Panc1 (cell line): ENCODE measurements around the gene MEP1B. TPM values are rescaled to one million over a fixed set of nuclear protein-coding genes. Genes with fewer than 3 reads are reported as not detected.

ENCODE experiments used
- ATAC-seq: fragments of 200-7000 bp; cut with Tn5 transposase; 2 replicates; pipeline ENCODE4 v1.9.1; 2020; ENCODE audit warnings: mild to moderate bottlenecking, moderate library complexity
- BruUV-seq: library from RNA; stranded (reverse); fragments of 400-500 nt; replicated peaks from 2 replicates; lab custom pipeline; 2021; lab: Mats Ljungman, UMichigan
- CTCF ChIA-PET: fragments of 300-600 bp; sonication (Branson Sonifier 250); formaldehyde crosslinking; loops from one replicate; lab custom pipeline; 2022; ENCODE audit warnings: antibody characterized with exemption; lab: Charles Lee
- POLR2A ChIA-PET: fragments of 300-600 bp; sonication (Branson Sonifier 250); formaldehyde crosslinking; loops from one replicate; lab custom pipeline; 2022; ENCODE audit warnings: antibody characterized with exemption; lab: Charles Lee
- DNase-seq: peaks from one replicate; pipeline ENCODE4 v3.0.0-alpha.2; 2010; ENCODE audit warnings: low read depth, low spot score
- H3K27ac ChIP-seq: 2 replicates; pipeline ENCODE4 v1.5.1; 2011; ENCODE audit warnings: mild to moderate bottlenecking, low read length, inconsistent platforms
- H3K27me3 ChIP-seq: fragments of 200-500 bp; sonication (Bioruptor generic); 2 replicates; pipeline ENCODE4 v1.6.0; 2014; ENCODE audit warnings: low read length, inconsistent platforms; ENCODE audit not compliant: control insufficient read depth, insufficient read depth
- H3K36me3 ChIP-seq: fragments of 200-500 bp; sonication (Bioruptor generic); 2 replicates; pipeline ENCODE4 v1.5.1; 2014; ENCODE audit warnings: inconsistent platforms, mild to moderate bottlenecking, low read length, moderate library complexity; ENCODE audit not compliant: control insufficient read depth, insufficient read depth
- H3K4me1 ChIP-seq: 2 replicates; pipeline ENCODE4 v1.5.1; 2011; ENCODE audit warnings: inconsistent platforms, mild to moderate bottlenecking, low read length, moderate library complexity; ENCODE audit not compliant: control insufficient read depth, insufficient read depth
- H3K4me3 ChIP-seq, 2 experiments: 2 replicates each; pipeline ENCODE4 v1.5.1; 2011 to 2012; ENCODE audit warnings: low read depth in 2 of 2, low read length in 2 of 2, mild to moderate bottlenecking in 2 of 2, inconsistent platforms in 1 of 2, moderate library complexity in 1 of 2
- H3K9me3 ChIP-seq: fragments of 200-500 bp; sonication (Bioruptor generic); 2 replicates; pipeline ENCODE4 v1.5.1; 2014; ENCODE audit warnings: low read depth, mild to moderate bottlenecking, inconsistent platforms, low read length, moderate library complexity; ENCODE audit not compliant: control insufficient read depth, insufficient read depth
- CTCF ChIP-seq: fragments of 450-650 bp; IDR thresholded peaks from 2 replicates; pipeline ENCODE4 v1.5.1; 2017; ENCODE audit warnings: mild to moderate bottlenecking
- POLR2AphosphoS5 ChIP-seq: IDR thresholded peaks from 2 replicates; pipeline ENCODE4 v1.6.1; 2012; ENCODE audit warnings: mild to moderate bottlenecking, low read depth, low read length, moderate library complexity
- REST ChIP-seq, 2 experiments: IDR thresholded peaks; 2 replicates each; pipeline ENCODE4 v1.6.1; 2011 to 2012; ENCODE audit warnings: low read depth in 2 of 2, control low read depth in 1 of 2, low read length in 1 of 2, mild to moderate bottlenecking in 1 of 2, moderate library complexity in 1 of 2; ENCODE audit not compliant: insufficient read depth in 1 of 2
- SIN3A ChIP-seq: IDR thresholded peaks from 2 replicates; pipeline ENCODE4 v1.6.1; 2012; ENCODE audit warnings: low read depth, mild to moderate bottlenecking, low read length, moderate library complexity, borderline replicate concordance; ENCODE audit not compliant: insufficient read depth
- TCF7L2 ChIP-seq: IDR thresholded peaks from 2 replicates; pipeline ENCODE4 v1.6.1; 2011; ENCODE audit warnings: mild to moderate bottlenecking, low read depth, low read length, inconsistent platforms
- in situ Hi-C: cut with HindIII; loops from 2 replicates; pipeline ENCODE4 v1.10.0; 2016; ENCODE audit warnings: low sequenced_read_pairs, low pct_unique_long_range_greater_than_20kb
- intact Hi-C: fragments of 100-400 bp; cut with micrococcal nuclease; formaldehyde crosslinking; loops from one replicate; pipeline ENCODE4 v1.10.0; 2022; ENCODE audit not compliant: unreplicated experiment
- total RNA-seq: library from RNA; stranded (reverse); gene quantifications from one replicate; pipeline ENCODE4 v1.2.1, GENCODE V29; 2021; ENCODE audit not compliant: unreplicated experiment

MEP1B gene
- total RNA-seq, 1 experiment from 2014 or later, result 0.28 TPM

- no peak for ATAC-seq
- POLR2A ChIA-PET, result no interaction called here
- BruUV-seq, result no TSS peak
Measured at GRCh38 chr18:32238635-32239268, 48.9 kb downstream of the MEP1B start.

GRCh38 chr18:32242395-32242794, 52.6 kb downstream of the MEP1B start:
- H3K4me1 ChIP-seq, result no peaks in the 10 kb centered on the region
- DNase-seq, result no peak
- in situ Hi-C loops, result no loop called here
- H3K36me3 ChIP-seq, result no peaks in the 10 kb centered on the region
- no peaks in the 10 kb centered on the region; the same call in 1 of the 2 replicates for H3K27me3 ChIP-seq
- POLR2A ChIA-PET, result no interaction called here
- no peaks in the 10 kb centered on the region for H3K9me3 ChIP-seq
- H3K27ac ChIP-seq, result no peak overlapping the region
- intact Hi-C loops, result no loop called here
- no peak for ATAC-seq
- TF ChIP-seq POLR2AphosphoS5 (no peak), TCF7L2 (no peak), REST (IDR thresholded peaks at IDR 0.05; ENCODE audit: insufficient read depth in 1 of 2, low read depth in 2 of 2, low read length in 1 of 2) (no peak), SIN3A (no peak), CTCF (no peak)
- CTCF ChIA-PET, result no interaction called here
- no TSS peak for BruUV-seq
- H3K4me3 ChIP-seq, result no peak overlapping the region

More at GRCh38 chr18:32238635-32239268, 48.9 kb downstream of the MEP1B start:
- TF ChIP-seq CTCF (no peak), TCF7L2 (no peak), REST (IDR thresholded peaks at IDR 0.05; ENCODE audit: insufficient read depth in 1 of 2, low read depth in 2 of 2, low read length in 1 of 2) (no peak), SIN3A (no peak), POLR2AphosphoS5 (no peak)
- DNase-seq, result no peak
- Histone ChIP-seq H3K27ac (no peak overlapping the region), H3K4me3 (no peak overlapping the region), H3K27me3 (no peaks in the 10 kb centered on the region; the same call in 1 of the 2 replicates), H3K9me3 (no peaks in the 10 kb centered on the region), H3K36me3 (no peaks in the 10 kb centered on the region), H3K4me1 (no peaks in the 10 kb centered on the region)
- CTCF ChIA-PET, result no interaction called here
- intact Hi-C loops (no loop called here), in situ Hi-C loops (no loop called here)
